Neural progenitor cell (in vitro differentiated cells): ENCODE data around the gene S100A10.

Experiments
- EZH2phosphoT487 ChIP-seq: fragments of 200-600 bp; sonication (generic); IDR thresholded peaks from 2 replicates; pipeline ENCODE4 v1.6.1; 2017; ENCODE audit warnings: antibody characterized with exemption
- TF ChIP-seq, protein P1 (sequence below): fragments of 200-600 bp; sonication (generic); IDR thresholded peaks from 2 replicates; pipeline ENCODE4 v1.5.1; 2017; ENCODE audit warnings: antibody characterized with exemption, mild to moderate bottlenecking

DNA sequence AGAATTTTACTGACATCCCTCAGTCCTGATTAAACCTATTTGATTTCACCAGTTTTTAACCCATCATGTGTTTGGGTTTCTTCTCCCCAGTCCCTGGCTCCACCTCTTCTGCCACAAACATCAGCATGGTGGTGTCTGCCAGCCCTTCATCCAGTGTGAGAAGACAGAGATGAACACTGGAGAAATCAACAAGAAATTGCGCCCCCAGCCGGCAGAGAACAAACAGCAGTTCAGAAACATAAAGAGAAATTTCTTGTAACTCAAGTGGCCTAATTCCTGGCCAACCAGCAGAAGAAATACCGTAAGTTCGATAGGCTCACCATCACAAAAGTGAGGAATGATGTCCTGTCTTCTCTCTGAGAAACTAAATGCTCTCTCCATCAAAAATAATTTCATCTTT lies 24.9 kb upstream of the S100A10 start:
- TF ChIP-seq, protein P1, sequence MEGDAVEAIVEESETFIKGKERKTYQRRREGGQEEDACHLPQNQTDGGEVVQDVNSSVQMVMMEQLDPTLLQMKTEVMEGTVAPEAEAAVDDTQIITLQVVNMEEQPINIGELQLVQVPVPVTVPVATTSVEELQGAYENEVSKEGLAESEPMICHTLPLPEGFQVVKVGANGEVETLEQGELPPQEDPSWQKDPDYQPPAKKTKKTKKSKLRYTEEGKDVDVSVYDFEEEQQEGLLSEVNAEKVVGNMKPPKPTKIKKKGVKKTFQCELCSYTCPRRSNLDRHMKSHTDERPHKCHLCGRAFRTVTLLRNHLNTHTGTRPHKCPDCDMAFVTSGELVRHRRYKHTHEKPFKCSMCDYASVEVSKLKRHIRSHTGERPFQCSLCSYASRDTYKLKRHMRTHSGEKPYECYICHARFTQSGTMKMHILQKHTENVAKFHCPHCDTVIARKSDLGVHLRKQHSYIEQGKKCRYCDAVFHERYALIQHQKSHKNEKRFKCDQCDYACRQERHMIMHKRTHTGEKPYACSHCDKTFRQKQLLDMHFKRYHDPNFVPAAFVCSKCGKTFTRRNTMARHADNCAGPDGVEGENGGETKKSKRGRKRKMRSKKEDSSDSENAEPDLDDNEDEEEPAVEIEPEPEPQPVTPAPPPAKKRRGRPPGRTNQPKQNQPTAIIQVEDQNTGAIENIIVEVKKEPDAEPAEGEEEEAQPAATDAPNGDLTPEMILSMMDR: peak; percentile 72
- no peak for TF ChIP-seq EZH2phosphoT487
